SIG-M5 (cell line): ENCODE data around the gene CNTNAP2.

Experiments used
- DNase-seq: peaks from one replicate; lab custom pipeline; 2025; lab: John Stamatoyannopoulos, UW

The CNTNAP2 gene

DNA sequence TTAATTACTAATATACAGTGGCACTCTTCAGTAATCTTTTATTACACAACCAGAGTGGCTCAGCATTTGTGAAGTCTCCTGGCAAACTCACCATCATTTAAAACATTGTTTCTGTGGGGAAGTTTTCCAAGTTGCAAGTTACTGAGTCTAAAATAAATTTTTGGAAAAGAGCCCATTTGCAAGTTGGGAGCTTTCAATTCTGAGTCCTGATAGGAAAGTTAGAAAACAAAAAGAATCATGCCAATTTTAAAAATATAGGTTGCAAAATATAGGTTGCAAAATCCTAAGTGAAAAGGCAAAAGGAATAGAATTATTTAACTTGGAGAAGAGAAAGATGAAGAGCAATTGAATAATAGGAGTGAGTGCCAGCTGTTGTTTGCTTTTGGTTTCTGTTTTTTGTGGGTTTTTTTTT lies 2095.1 kb downstream of the CNTNAP2 start:
- DNase-seq: no peak

GRCh38 chr7:148212731-148213130 lies 2096.1 kb downstream of the CNTNAP2 start:
- no peak for DNase-seq

GRCh38 chr7:148214101-148214500 lies 2097.5 kb downstream of the CNTNAP2 start:
- DNase-seq: no peak

DNA sequence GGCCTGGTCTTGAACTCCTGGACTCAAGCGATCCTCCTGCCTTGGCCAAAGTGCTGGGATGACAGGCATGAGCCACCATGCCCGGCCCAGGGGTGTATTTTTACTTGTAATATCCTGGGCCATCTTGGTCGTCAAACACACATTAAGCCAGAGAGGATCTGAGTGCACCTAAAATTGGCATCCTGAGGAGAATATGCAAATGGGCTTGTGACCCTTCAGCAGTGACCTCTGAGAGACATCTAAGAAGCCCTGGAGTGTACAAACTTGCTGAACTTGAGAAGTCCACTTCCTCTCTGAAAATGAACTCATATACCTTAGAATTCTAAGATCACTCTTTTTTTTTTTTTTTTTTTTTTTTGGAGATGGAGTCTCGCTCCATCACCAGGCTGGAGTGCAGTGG lies 2102.0 kb downstream of the CNTNAP2 start:
- no peak for DNase-seq

DNA sequence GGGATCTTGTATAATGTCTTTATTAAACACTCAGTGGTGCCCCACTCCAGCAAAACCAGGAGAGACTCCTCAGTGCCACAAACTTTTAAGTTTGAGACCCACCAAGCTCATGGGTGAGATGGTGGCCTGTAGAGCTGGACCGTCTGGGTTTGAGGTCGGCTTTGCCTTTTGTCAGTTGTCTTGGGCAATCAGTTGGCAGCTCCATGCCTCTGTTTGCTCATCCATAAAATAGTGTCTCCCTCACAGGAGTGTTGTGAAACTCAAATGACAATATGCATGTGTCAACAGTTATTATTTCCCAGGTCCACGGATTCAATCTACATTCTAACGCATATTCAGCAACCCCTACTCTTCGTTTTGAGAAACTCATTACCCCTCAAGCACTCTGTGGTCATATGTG lies 2106.1 kb downstream of the CNTNAP2 start:
- DNase-seq: no peak

DNA sequence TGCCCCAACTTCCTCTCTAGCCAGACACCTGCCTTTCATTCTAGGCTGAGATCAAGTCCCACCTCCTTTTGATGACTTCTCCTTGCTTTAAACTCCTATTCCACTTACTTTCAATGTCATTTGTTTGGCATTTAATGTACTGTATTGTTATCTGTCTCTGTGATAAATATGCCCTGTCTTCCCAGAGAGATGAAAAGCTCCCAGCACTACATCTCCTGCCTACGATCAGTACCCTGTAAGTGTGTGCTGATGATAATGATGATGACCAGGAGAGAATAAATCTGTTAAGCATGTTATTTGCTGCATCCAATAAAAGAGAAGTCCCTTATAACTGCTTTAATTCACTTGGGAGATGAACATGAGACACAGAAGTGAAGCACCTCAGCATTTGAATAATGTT lies 2106.6 kb downstream of the CNTNAP2 start:
- DNase-seq: no peak

DNA sequence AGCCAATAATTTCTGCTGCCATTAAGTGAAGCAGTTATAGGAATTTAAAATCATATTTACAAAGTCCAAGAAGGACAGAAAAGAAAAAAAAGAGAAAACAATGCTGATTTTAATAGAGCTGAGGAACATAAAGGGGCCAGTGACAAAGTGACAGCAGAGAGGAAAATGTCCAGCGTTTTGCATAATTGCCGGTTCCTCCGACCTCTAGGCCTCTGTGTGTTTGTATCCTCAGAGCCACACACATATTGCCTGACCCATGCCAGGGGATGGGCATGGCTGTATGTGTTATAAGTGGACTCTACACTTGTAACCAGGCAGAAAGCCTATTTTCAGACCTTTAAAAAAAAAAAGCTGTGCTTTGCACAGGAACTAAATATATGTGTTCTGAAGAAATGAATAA lies 2107.1 kb downstream of the CNTNAP2 start:
- no peak for DNase-seq

- DNase-seq: no peak
These were observed 2113.7 kb downstream of the CNTNAP2 start for GRCh38 chr7:148230296-148230695.

DNA sequence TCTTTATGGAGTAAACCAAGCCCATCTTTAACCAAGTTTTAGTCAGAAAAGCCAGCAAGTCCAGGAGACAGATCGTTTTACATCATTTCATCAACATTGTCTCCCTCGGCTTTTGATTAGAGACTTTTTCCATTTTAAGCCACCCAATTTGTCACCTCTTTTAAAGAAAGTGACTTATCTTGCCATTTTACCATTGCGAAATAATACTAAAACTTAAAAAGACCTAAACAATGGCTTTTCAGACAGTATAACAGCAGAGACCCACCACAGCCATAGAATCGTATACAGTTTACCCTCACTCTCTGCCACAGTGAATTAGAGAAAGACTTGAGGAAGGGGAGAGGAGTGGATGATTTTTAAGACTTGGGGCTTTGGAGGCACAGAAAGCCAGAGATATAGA lies 2114.3 kb downstream of the CNTNAP2 start:
- no peak for DNase-seq

- no peak for DNase-seq
These were observed 2116.2 kb downstream of the CNTNAP2 start for GRCh38 chr7:148232784-148233183.

DNA sequence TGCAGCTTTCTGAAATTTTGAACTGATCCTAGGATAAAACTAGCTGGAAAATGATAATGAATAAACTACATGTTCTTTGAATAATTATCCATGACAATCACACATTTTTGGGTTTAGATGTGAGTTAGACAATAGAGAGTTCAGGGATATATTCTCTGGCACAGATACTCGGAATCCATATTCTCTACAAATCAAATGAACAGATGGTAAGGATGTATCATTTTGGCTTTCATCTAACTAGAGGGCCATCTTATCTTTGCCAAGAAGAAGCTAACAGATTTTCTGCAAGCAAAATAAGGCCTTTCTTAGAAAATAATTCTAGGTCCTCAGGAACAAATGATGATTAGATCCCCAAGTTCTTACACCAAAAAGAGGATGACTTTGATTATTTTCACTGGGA lies 2118.1 kb downstream of the CNTNAP2 start:
- no peak for DNase-seq

DNA sequence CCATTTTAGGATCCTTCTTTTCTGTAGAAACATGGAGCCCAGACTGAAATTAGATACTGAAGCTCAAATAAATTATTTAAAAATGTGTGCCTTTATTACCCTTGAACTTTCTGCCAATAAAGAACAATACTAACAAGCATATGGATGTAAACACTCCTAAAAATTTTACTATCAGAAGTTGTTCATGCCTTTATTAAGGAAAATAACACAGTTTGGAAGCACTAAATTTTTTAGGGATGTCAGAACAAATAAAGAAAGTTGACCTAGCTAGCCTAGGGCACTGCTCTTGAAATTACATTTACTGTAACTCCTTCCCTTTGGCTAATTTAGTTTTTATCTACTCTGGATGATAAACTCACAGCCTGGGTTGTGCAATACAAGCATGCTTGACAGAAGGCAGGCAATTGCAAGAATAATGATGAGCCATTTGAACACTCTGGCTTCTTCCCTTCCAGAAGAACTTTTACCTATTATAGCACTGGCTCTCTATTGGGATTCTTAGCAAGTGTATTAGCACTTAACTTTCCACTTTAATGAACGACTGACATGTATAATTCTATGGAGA lies 2122.2 kb downstream of the CNTNAP2 start:
- DNase-seq: no peak

GRCh38 chr7:148241700-148242293 lies 2125.2 kb downstream of the CNTNAP2 start:
- DNase-seq: no peak

DNA sequence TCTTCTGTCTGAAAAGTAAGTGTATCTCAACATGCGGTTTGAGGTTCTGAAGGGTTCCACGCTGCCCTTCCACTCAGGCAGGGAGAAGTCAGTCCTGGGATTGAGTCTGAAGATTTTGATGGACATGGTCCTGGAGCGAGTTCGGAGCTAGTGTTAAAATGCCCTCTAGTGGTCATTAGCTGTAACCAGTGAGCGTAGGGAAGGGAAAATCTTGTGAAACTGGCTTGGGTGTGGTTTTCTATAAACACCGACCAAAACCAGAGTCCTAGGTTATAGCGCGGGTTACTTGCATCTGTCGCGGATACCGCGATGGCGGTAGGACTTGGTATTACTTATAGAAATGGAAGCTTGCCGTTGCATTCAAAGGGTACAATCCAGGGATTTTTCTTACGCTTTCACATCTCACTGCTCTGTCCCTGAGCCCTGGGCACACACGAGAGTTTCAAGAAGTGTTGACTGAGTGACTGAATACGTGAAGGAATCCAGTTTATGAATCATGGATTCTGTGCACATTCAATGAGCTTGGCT lies 2125.8 kb downstream of the CNTNAP2 start:
- DNase-seq: peak; percentile 10

DNA sequence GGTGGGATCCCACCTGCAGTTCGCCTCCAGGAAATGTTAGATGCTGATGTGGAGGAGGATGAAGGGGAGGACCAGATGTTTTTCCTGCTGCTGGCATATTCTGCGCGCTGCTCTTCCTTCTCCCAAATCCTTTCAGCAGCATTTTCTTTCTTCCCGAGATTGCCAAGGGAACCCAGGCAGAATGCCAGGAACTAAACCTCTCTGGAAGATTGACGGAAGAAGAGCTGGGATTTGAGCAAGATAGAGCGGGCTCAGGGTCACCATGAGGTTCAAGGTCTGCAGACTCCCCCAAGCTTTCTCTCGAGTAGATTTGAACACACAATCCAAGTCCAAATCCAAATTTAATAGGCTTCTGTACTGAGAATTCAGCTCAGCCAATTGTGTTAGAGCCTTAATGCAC lies 2128.8 kb downstream of the CNTNAP2 start:
- no peak for DNase-seq

GRCh38 chr7:148253629-148254028 lies 2137.0 kb downstream of the CNTNAP2 start:
- DNase-seq: no peak

DNA sequence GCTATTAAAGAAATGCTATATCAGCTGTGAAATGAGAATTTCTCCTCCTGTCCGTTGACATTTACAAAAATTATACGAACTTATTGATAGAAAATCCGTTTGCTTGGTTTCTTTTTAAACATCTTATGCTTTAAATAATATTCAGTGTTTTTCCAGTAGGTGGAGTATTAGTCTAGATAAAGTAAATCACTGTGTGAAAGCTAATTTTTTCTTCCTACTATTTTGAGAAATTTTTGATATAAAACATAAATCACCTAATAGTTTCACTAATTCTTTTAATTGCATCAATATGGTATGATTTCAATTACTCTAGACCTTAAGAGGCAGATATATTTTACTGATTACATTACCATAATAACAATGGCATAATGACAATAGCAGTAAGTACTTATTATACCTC lies 2138.7 kb downstream of the CNTNAP2 start:
- no peak for DNase-seq

GRCh38 chr7:148256433-148256832 lies 2139.8 kb downstream of the CNTNAP2 start:
- no peak for DNase-seq

DNA sequence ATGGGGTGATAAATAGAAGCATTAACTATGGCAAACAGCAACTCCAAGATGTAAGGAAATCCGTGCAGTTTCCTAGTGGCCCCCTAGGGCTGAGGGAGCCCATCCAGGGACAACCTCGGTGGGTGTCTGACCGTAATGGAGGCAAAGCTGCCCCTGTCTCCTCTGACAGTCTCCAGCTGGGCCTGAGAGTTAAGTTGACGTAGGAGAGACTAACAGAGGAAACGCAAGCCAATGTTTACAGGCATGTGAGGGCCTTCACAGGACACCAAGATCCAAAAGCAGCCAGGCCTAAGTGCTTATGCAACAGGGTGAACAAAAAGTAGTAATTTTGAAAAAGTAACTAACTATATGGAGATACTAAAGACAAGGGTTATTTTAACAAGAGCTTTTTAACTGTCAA lies 2144.0 kb downstream of the CNTNAP2 start:
- DNase-seq: no peak

DNA sequence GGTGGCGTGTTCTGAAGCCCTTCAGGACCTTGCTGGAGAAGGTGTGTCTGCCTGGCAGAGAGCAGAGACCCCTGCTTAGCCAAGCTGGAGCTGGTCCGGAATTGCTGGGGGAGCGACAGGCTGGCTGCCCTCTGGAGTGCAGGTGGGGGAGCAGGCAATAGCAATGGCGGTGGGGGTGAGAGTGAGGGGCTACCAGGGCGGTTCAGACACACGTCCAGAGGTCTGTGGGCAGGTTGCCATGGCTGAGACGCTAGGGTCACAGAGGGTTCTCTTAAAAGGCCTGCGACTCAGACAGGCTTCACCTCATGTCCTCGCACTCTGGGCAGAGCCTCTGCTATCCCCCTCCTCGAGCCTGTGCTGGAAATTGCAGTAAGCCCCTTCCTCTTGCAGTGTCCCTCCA lies 2144.9 kb downstream of the CNTNAP2 start:
- no peak for DNase-seq

GRCh38 chr7:148261996-148262688 lies 2145.5 kb downstream of the CNTNAP2 start:
- DNase-seq: no peak

GRCh38 chr7:148262721-148263229 lies 2146.2 kb downstream of the CNTNAP2 start:
- DNase-seq: no peak

- no peak for DNase-seq
These were observed 2148.4 kb downstream of the CNTNAP2 start for GRCh38 chr7:148264933-148265557.
